GM18507 (cell line): ENCODE results near the gene GRB10.

Experiments used
- DNase-seq: peaks from one replicate; pipeline ENCODE4 v3.0.0; 2011; ENCODE audit warnings: low read depth; ENCODE audit not compliant: insufficient read length; ENCODE audit errors: extremely low spot score
- FAIRE-seq: peaks from 2 replicates; lab custom pipeline; 2011; peaks lifted over from hg19 to GRCh38; lab: Jason Lieb, UNC

The GRB10 gene

DNA sequence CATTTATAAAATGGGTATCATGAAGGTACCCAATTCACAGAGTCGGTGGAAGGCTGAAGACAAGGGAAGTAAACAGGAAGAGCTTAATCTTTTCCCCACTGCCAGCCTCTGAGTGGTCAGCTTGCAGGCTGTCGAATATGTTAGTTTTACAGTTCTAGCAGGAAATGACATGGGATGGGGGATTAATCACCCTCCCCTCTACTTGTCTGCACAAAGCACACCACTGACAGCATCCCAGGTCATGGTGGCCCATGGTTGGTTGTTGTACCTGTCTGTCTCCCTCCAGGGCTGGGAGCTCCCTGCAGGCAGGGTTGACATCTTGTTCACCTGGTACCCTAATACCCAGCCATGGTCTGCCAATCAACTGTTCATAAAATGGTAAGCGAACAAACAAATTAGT is 55.6 kb downstream of the GRB10 start:
- FAIRE-seq (no peak), DNase-seq (no peak)

DNA sequence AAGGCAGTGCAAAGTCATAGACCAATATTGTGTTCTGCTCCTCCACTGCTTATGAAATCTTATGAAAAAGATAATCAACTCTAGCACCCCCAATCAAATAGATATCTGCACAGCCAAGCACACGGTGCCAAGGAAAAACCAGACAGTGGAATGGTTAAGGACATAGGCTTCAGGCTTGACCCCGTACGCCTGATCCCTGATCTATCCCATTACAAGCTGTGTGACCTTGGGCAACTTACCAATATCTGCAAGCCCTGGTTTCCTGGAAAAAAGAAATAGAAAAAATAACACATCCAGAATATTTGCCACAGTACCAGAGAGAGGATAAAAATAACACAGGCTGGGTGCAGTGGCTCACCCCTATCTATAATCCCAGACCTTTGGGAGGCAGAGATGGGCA is 56.9 kb downstream of the GRB10 start:
- no peak for FAIRE-seq
- DNase-seq: no peak

DNA sequence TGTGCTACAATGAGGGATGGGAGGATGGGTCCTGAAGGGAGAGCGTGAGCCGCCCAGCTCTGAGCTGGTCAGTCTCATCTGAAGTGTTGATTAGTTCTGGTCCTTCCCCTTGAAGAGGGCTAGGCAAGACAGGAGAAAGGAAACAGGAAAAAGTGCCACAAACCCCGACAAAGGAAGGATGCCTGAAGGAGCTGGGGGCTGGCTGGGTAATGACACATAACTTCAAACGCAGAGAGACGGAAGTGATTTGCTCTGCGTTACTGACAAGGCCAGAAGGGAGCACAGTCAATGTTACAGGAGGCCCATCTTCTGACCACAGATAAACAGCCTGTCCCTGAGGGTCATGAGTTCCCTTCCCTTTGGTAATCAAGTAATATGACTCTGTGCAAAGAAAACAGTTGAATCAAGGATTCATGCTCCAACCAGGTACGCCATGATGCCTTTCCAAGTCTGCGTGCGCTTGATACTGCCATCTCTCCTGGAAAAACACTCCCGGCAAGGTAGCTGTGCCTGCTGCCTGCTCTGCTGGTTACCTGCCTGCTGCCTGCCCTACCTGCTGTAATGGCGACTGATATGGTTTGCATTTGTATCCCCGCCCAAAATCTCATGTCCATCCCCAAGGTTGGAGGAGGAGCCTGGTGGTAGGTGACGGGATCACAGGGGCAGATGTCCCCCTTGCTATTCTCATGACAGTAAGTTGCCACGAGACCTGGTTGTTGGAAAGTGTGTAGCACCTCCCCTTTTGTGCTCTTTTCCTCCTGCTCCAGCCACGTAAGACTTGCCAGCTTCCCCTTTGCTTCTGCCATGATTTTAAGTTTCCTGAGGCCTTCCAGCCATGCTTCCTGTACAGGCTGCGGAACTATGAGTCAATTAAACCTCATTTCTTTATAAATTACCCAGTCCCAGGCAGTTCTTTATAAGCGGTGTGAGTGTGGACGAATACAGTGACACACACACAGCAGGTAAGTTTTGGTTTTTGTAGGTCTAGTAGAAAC is 57.9 kb downstream of the GRB10 start:
- DNase-seq: no peak
- no peak for FAIRE-seq

DNA sequence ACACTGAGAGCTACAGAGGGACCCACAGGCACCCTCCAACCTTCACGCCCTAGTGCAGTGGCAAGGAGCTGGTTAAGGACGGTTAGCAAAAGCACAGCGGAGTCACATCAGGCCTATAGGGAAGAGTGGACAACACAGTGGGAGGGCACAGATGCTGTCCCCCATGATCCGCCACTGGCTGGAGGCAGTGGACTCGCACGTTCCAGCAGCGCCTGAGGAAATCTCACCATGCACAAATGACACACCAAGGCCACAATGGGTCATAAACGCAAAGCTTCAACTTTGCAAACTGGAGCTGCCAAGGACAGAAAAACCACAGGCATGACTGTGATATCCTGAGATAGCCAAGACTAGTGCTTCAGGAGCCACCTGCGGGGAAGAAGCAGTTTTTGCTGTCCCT is 58.8 kb downstream of the GRB10 start:
- FAIRE-seq: no peak
- DNase-seq: no peak

DNA sequence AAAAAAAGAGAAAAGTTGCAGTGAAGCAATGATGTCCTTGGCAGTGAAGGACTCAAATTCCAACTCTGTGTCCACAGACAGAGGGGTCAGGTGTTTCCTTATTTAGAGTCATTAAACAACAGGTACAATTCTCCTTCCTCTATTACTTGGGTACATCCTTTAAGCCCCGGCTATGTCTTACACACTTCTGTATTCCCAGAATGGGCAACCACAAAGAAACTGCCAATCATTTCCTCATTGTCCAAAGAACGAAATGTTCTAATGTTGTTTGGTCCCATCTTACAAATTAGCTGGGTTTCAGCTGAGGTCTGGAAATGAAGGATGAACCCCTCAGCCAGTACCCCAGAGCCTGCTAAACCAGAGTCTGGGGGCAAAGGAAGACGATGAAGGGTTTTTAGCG is 59.5 kb downstream of the GRB10 start:
- FAIRE-seq (no peak), DNase-seq (no peak)

DNA sequence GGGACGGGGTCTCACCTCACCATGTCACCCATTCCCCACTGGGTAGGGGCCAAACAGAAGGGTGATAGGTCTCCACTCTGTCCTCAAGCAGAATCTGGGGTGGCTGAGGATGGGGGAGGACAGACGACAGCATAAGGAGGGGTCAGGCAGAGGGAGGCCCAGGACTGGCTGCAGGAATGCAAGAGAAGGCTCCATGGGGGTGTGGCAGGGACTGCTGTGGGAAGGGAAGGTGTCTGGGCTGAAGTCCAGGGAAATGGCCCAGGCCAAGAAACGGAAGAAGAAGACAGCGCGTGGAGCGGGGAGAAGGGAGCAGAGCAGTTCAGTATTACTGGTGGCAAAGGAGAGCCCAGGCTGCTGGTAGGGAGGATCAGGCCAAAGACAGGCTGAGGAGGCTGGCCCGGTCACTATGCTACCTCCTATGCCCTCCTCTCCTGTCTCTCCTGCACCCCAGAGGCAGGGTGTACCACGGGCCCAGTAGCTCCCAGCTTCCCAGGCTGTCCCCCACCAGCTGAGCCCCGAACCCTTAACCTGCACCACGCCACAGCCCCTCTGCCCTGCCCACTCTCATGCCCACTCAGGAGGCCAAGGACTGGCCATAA is 60.9 kb downstream of the GRB10 start:
- no peak for FAIRE-seq
- DNase-seq: no peak

DNA sequence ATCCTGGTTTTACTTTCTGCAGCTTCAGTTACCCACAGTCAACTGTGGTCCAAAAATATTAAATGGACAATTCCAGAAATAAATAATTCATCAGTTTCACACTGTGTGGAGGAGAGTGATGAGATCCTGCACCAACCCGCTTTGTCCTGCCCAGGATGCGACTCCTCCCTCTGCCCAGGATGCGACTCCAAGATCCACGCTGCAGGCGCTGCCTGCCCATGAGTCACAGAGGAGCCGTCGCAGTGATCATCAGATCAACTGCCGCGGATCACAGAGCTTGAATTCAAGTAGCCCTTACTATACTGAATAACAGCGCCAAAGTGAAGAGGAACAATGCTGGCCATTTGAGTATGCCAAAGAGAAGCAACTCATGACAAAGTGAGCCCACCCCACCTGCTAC is 61.5 kb downstream of the GRB10 start:
- FAIRE-seq: no peak
- no peak for DNase-seq

DNA sequence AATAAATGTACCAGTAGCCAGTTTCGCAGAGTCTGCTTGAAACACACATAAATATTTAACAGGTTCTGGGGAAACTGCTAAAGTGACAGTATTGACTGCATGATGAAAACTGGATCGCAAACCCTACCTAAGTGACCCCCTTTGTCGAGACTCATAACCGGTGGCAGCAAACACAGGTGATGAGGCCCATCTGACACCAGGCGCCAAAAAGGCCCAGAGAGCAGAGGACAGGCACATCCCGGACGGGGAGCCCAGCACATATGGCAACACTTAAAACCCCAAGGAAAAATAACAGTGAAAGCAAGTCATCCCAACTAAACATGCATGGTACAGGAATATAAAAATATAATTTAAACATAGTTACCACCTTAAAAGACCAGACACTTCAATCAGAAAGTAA is 62.4 kb downstream of the GRB10 start:
- no peak for DNase-seq

DNA sequence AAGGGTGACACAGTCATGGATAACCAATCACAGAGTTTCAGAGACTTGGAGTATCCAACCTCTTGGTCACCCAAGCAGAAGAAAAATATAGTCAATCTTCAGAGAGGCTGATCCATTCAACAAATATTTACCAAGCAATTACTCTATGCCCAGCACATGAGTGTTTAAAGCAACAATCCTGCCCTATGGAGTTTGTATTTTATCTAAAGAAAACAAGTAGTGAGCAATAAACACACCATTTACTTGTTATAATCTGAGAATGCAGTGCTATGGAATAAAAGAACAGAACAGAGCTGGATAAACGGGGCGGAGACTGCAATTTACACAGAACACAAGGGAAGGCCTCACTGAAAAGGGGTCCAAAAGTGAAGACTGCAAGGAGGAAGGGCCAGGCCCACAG is 63.8 kb downstream of the GRB10 start:
- DNase-seq (no peak), FAIRE-seq (no peak)

More for the DNA sequence above, 62.4 kb downstream of the GRB10 start:
- no peak for FAIRE-seq

DNA sequence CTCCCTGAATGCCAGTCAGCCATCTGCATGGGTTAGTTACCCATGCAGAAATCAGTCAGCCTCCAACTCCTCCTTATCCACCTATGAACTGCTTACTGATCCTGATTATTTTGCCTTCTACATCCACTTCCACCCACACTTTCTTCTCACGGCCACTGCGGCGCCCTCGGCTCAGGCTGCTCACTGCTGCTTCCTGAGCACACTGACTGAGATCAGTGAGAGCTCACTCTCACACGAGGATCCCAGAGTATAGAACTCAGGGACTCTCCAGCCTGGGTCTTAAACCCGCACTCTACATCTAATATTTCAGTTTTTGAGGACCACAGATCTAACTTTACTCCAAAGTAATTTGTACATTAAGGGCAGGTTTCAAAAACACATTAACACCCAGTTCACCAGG is 64.4 kb downstream of the GRB10 start:
- DNase-seq (no peak), FAIRE-seq (no peak)

DNA sequence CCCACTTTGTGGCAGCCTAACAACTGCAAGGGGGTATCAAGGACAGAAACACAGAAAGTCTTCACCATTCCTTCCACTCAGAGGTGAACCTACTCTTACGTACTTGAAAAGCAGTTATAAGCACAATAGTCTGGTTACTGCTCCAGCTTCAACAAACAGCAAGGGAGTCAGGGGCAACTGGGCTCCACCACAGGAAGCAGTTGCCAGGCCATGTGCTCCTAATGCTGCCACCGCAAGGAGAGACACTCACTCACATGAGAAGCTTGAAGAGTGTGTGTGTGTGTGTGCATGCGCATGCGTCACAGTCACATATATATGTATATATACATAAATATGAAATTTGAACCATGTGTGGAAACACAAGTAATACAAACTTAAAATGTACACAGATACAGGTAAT is 65.5 kb downstream of the GRB10 start:
- FAIRE-seq: no peak
- DNase-seq: no peak

DNA sequence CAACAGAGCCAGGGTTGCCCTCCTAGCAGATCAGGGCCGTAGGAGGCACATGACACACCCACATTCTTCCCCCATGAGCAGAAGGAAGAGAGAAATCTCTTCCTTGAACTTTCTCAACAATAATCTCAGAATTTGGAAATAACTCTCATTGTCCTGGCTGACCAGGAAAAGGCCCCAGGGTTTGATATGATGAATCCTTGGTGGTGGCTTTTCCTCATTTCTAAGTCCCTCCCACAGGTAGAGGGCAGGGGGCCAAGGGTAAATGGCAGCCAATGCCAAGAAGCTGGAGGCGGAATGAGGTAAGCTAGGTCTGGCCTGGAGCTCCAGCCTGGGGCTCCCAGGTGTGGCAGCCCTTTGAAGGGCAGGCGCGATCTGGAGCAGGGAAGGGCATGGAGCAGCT is 67.8 kb downstream of the GRB10 start:
- FAIRE-seq (no peak), DNase-seq (no peak)

DNA sequence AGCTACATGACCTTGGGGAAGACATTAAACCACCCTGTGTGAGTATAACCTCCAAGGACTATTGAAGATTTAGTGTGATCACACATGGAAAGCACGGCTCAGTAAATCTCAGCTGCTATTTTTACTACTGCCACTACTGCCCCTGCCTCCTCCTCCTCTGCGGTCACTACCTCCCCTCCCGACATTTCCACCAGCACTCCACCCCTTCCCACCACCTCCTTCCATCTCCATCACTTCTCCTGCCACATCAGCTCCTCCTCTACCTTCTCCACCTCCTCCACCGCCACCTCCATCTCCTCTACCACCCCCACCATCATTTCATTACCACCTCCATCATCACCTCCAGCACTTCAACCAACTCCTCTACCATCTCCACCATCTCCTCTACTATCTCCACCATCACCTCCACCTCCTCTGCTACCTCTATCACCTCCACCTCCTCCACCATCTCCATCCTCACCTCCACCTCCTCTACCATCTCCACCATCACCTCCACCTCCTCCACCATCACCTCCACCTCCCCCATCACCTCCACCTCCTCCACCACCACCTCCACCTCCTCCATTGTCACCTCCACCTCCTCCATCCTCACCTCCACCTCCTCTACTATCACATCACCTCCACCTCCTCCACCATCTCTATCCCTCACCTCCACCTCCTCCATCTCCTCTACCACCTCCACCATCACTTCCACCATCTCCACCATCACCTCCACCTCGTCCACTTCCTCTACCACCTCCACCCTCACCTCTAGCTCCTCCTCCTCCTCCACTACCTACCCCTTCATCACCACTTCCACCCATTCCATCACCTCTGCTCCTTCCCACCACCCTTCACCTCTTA is 69.4 kb downstream of the GRB10 start:
- FAIRE-seq: no peak
- DNase-seq: no peak

DNA sequence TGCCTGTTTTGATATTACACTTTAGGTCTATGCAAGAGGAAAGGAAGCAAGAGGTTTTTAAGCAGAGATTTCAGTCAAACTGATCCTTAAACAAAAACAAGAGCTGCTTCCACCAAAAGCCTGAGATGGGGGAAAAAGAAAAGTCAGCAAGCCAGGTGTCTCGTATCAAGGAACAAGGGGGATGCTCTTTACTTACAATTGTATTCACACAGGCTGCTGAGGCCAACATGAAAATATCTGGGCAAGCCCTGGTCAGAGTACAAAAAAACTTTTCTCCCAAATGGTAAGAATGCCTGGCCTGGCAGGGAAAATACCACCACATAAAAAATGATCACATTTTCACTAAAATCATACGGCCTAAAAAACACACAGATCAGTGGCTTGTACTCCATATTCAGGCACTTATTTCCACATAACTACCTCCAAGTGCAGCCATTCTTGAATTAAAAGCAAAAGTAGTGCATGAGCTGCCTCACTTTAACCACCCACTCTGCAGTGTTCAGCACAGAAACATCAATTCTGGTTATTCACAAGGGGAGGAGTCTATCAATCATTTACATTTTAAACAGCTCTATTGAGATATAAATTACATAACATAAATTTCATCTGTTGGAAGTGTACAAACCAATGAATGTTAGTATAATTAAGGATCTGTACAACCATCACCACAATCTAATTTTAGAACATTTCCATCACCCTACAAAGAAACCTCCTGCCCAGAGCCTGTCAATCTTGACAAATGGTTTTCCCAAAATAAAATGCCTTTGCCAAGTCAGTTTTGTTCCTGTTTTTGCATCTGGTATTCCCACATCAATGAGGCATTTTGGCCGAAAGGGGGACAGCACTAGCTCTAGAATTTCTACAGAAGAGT is 70.2 kb downstream of the GRB10 start:
- FAIRE-seq (no peak), DNase-seq (no peak)

DNA sequence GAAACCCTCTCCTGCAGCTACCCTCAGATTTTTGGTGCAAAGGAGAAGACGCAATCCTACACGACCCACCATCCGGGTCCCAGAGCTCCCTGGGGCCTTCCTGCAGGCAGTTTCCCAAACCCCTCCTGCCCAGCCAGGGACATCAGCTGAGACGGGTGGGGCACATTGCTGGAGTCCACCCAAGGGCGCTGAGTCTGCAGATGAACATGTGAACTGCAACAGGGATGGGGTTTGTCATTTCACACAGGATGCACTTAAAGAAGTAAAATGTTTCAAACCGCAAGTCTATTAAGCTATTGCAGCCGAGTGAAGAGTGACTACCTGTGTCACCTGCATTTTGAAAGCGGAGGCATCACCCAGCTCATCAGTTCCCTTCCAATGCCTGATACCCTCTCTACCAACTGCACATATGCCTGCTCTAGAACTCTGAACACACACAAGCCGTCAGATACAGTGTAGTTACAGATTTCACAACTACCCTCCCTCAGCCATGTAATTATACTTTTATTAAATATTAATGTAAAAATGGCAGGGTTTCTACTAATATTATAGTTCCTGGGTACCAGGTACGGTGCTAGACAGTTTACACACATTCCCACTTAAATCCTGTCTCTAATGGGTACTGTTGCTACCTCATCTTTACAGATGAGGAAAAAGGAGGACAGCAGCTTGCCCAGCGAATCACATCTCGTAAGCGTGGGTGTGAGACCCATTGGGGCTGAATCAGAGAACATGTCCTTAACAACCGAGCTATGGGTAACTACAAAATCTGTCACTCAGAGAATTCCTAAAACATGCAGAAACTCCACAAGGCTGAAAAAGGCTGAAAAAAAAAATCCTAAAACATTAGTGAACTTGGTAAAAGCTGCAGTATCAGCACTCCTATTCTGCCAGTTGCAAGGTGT is 71.2 kb downstream of the GRB10 start:
- no peak for DNase-seq
- FAIRE-seq: no peak

DNA sequence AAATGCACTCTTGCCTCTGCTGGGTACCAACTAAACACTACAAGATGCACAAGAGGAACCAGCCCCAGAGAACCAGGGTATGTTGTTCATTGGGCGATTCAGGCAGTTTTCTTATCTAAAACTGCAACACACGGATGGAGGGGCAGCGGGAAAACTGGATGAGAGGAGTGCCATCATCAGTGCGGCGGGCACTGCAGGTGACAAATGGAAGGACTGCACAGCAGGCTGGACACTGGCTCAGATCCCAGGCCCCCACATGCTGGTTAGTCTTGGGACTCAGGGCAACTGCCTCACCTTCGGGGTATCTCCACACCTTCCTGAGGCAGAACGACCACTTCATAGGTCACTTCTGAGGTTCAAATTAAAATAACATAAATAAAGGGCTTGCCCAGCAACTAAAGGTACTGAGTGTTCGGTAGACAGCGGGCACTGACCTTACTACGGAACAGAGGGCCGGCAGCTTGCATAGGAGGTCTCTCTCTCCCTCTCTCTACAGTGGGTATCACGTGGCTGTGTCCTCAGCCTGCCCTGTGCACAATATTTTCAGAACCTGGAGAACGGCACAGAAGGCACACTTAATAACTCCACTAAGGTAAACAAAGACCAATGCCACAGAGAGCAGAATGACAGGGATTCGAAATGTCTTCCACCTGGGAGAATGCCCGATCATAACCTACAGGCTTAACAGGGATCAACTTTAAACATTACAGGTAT is 72.1 kb downstream of the GRB10 start:
- DNase-seq (no peak), FAIRE-seq (no peak)

DNA sequence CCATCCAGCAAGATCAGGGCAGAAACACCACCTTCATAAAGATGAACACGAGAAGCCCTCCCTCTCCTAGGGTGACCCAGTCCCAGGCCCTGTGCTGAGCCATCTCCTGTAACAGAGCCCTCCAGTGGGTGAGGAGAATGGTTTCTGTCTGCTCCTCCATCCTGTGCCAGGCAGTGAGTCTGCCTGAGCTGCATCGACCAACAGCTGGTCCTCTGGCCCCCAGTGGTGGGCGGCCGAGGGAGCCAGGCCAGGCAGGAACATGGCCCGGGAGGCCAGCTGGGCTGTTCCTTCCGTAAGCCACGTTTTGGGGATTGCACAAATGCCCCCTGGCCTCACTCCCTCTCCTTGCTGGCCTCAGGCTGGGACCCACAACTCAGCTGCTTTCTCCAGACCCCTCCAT is 73.5 kb downstream of the GRB10 start:
- DNase-seq (no peak), FAIRE-seq (no peak)
